GM23248 (cell line): ENCODE data around the gene AKAP13.

Experiments
- EZH2 ChIP-seq: fragments of 200-600 bp; sonication (generic); IDR thresholded peaks from 2 replicates; pipeline ENCODE4 v1.6.1; 2018; ENCODE audit warnings: antibody characterized with exemption, mild to moderate bottlenecking; ENCODE audit not compliant: insufficient read depth, poor library complexity, severe bottlenecking
- EZH2phosphoT487 ChIP-seq: fragments of 200-600 bp; sonication (generic); IDR thresholded peaks from 2 replicates; pipeline ENCODE4 v1.6.1; 2018; ENCODE audit warnings: antibody characterized with exemption, moderate library complexity, mild to moderate bottlenecking, low read depth; ENCODE audit not compliant: insufficient read depth

GRCh38 chr15:85661859-85662258 is 281.5 kb downstream of the AKAP13 start:
- no peak for TF ChIP-seq EZH2
- TF ChIP-seq EZH2phosphoT487 = no peak
